Mucosa of descending colon (tissue), 3 donors: Measurements from ENCODE around the gene PARD6A. TPM values are rescaled to one million over a fixed set of nuclear protein-coding genes. Genes with fewer than 3 reads are reported as not detected.

ENCODE experiments used
- ATAC-seq: fragments of 200-7000 bp; cut with Tn5 transposase; one replicate; pipeline ENCODE4 v1.9.1; 2020; ENCODE audit warnings: mild to moderate bottlenecking, moderate library complexity
- DNase-seq, 3 donors: peaks; one replicate each; pipeline ENCODE4 v3.0.0-alpha.2; 2020
- H3K36me3 ChIP-seq: fragments of 200-600 bp; one replicate; pipeline ENCODE4 v1.8.0; 2021; ENCODE audit warnings: low read depth, mild to moderate bottlenecking
- H3K4me1 ChIP-seq: fragments of 200-600 bp; one replicate; pipeline ENCODE4 v1.8.0; 2021; ENCODE audit warnings: low read depth, mild to moderate bottlenecking
- H3K4me3 ChIP-seq: fragments of 200-600 bp; one replicate; pipeline ENCODE4 v1.8.0; 2021; ENCODE audit warnings: mild to moderate bottlenecking
- H3K9me3 ChIP-seq: fragments of 200-600 bp; one replicate; pipeline ENCODE4 v1.8.0; 2021; ENCODE audit warnings: mild to moderate bottlenecking
- intact Hi-C, 2 donors: fragments of 100-400 bp; cut with DNase I in 1 of 2; cut with micrococcal nuclease in 1 of 2; formaldehyde crosslinking; loops; one replicate each; pipeline versions ENCODE4 v1.11.0 to v1.11.1; 2022; cut with DNase I, micrococcal nuclease
- total RNA-seq, 3 donors: library from RNA; stranded (reverse); fragmentation: NEBNext Ultra II Directional in 2 of 3; extraction: Animal tissue kit (Norgen Biotek cat#: 25700) in 2 of 3; gene quantifications; one replicate each; pipeline versions ENCODE4 v1.2.1 to v1.2.4, GENCODE V29; 2021 to 2023
- TF ChIP-seq, protein P1 (sequence below): fragments of 200-600 bp; IDR thresholded peaks from one replicate; pipeline ENCODE4 v1.8.0; 2022; ENCODE audit warnings: antibody characterized with exemption, mild to moderate bottlenecking
- donor health status: DM: no; HTN: no; CAD: no; lungs with moderate emphysema.
- donor health status: DM: no; HTN: no; CAD: no.
- donor health status: DM: no; HTN: yes; CAD: no.

PARD6A gene
- total RNA-seq, 3 donors from 2014 or later, result 2.3 to 9.1 (median 3.7) TPM

- intact Hi-C loops, result no loop called here
- Histone ChIP-seq H3K36me3 (no peaks in the 10 kb centered on the region), H3K4me3 (no peak overlapping the region), H3K9me3 (no peaks in the 10 kb centered on the region), H3K4me1 (peaks cover 27% of the 10 kb centered on the region)
- DNase-seq (peak; percentile 84 to 86 (median 85)), ATAC-seq (peak; percentile 75)
- TF ChIP-seq, protein P1, sequence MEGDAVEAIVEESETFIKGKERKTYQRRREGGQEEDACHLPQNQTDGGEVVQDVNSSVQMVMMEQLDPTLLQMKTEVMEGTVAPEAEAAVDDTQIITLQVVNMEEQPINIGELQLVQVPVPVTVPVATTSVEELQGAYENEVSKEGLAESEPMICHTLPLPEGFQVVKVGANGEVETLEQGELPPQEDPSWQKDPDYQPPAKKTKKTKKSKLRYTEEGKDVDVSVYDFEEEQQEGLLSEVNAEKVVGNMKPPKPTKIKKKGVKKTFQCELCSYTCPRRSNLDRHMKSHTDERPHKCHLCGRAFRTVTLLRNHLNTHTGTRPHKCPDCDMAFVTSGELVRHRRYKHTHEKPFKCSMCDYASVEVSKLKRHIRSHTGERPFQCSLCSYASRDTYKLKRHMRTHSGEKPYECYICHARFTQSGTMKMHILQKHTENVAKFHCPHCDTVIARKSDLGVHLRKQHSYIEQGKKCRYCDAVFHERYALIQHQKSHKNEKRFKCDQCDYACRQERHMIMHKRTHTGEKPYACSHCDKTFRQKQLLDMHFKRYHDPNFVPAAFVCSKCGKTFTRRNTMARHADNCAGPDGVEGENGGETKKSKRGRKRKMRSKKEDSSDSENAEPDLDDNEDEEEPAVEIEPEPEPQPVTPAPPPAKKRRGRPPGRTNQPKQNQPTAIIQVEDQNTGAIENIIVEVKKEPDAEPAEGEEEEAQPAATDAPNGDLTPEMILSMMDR, result no peak
Measured at GRCh38 chr16:67673712-67674580, 13.2 kb downstream of the PARD6A start.

- Histone ChIP-seq H3K4me3 (no peak overlapping the region), H3K9me3 (no peaks in the 10 kb centered on the region), H3K4me1 (peaks cover 29% of the 10 kb centered on the region), H3K36me3 (no peaks in the 10 kb centered on the region)
- intact Hi-C loops, result no loop called here
- ATAC-seq (peak; percentile 46), DNase-seq (peak in 1 of 3 donors; percentile 75)
- TF ChIP-seq, protein P1, result no peak
Measured at GRCh38 chr16:67674851-67675578, 14.3 kb downstream of the PARD6A start.

GRCh38 chr16:67675579-67675935 lies 14.8 kb downstream of the PARD6A start:
- TF ChIP-seq, protein P1, result no peak
- ATAC-seq, result no peak
- intact Hi-C loops, result no loop called here

DNA sequence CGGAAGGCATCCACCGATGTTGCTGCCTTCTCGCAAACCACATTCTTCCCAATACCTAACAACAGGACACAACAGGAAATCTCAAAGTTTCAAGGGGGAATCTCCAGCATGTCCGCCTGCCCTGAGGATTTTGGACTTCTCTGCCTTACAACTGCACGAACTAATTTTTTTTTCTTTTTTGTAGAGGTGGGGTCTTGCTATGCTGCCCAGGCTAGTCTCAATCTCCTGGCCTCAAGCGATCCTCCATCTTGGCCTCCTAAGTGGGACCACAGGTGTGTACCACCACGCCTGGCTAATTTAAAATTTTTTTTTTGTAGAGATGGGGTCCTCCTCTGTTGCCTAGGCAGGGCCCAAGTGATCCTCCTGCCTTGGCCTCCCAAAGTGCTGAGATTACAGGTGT lies 15.2 kb downstream of the PARD6A start:
- ATAC-seq (no peak), DNase-seq (no peak)
- no peak overlapping the region for H3K4me3 ChIP-seq
- no peaks in the 10 kb centered on the region for H3K9me3 ChIP-seq
- H3K4me1 ChIP-seq, result peaks cover 29% of the 10 kb centered on the region
- no peaks in the 10 kb centered on the region for H3K36me3 ChIP-seq
- intact Hi-C loops, result no loop called here
- TF ChIP-seq, protein P1, result no peak

More at GRCh38 chr16:67675579-67675935, 14.8 kb downstream of the PARD6A start:
- no peak for DNase-seq
- no peaks in the 10 kb centered on the region for H3K36me3 ChIP-seq
- H3K4me3 ChIP-seq, result no peak overlapping the region
- no peaks in the 10 kb centered on the region for H3K9me3 ChIP-seq
- peaks cover 29% of the 10 kb centered on the region for H3K4me1 ChIP-seq

DNA sequence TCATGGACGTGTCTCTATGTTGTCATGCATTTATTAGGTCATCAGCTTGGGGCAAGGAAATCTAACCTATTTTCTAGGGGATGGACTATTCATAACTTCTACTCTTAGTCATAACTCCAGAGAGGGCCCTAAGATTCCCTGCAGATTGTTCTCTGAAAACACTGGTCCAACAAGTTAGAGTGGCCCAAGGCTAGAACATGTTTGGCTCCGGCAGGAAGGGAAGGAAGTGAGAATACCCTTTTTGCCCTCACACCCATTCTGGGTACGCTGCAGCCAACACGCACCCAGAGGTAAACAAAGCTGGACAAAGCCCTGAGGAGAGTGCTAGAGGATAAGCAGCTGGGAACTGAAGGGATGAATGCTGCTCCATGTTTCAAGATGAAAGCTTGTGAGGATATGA lies 15.8 kb downstream of the PARD6A start:
- ATAC-seq, result no peak
- intact Hi-C loops, result no loop called here
- H3K4me1 ChIP-seq, result peaks cover 29% of the 10 kb centered on the region
- TF ChIP-seq, protein P1, result no peak
- no peaks in the 10 kb centered on the region for H3K36me3 ChIP-seq
- H3K9me3 ChIP-seq, result no peaks in the 10 kb centered on the region
- DNase-seq, result no peak
- H3K4me3 ChIP-seq, result no peak overlapping the region
